ENCODE results near the gene PCNX3.

The PCNX3 gene

DNA sequence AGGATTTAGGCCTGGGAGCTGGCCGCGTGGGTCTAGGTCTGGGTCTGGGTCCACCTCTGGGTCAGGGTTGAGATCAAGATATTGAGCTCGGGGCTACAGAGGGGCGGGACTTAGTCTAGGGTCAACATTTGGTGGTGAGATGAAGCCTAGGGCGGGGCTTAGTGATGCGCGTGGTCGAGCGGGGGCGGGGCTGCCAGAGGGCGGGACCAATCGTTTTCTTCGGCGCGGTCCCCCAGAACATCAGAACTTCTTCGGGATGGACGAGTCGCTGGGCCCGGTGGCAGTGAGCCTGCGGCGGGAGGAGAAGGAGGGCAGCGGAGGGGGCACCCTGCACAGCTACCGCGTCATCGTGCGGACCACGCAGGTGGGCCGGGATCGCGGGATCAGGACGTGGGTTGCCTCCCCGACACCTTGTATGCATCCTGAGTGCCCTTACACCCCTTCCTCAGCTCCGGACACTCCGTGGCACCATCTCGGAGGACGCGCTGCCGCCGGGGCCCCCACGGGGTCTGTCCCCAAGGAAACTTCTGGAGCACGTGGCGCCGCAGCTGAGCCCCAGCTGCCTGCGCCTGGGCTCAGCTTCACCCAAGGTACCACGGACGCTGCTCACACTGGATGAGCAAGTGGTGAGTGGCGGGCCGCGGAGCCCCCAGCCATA lies 26.6 kb downstream of the PCNX3 start:
- no peak for DNase-seq

GRCh38 chr11:65643971-65644370 lies 28.4 kb downstream of the PCNX3 start:
- no peak for DNase-seq

DNA sequence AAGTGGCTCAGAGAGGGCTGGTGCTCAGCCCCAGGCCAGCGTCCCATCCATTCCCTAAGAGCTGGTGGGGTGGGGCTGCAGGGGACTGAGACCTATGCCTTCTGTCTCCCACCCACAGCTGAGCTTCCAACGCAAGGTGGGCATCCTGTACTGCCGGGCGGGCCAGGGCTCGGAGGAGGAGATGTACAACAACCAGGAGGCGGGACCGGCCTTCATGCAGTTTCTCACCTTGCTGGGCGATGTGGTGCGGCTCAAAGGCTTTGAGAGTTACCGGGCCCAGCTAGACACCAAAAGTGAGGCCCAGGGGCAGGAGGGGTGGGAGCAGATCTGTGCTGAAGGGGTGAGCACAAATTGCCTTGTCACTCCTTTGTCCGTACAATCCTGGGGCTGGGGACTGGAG lies 29.3 kb downstream of the PCNX3 start:
- no peak for DNase-seq

- no peak for DNase-seq
Measured at GRCh38 chr11:65645710-65646109, 30.1 kb downstream of the PCNX3 start.

GRCh38 chr11:65646288-65646957 lies 30.8 kb downstream of the PCNX3 start:
- DNase-seq, result no peak

- DNase-seq, result peak; percentile 45
Measured at GRCh38 chr11:65646958-65647701, 31.6 kb downstream of the PCNX3 start.

- DNase-seq, result no peak
Measured at GRCh38 chr11:65648997-65649493, 33.5 kb downstream of the PCNX3 start.

DNA sequence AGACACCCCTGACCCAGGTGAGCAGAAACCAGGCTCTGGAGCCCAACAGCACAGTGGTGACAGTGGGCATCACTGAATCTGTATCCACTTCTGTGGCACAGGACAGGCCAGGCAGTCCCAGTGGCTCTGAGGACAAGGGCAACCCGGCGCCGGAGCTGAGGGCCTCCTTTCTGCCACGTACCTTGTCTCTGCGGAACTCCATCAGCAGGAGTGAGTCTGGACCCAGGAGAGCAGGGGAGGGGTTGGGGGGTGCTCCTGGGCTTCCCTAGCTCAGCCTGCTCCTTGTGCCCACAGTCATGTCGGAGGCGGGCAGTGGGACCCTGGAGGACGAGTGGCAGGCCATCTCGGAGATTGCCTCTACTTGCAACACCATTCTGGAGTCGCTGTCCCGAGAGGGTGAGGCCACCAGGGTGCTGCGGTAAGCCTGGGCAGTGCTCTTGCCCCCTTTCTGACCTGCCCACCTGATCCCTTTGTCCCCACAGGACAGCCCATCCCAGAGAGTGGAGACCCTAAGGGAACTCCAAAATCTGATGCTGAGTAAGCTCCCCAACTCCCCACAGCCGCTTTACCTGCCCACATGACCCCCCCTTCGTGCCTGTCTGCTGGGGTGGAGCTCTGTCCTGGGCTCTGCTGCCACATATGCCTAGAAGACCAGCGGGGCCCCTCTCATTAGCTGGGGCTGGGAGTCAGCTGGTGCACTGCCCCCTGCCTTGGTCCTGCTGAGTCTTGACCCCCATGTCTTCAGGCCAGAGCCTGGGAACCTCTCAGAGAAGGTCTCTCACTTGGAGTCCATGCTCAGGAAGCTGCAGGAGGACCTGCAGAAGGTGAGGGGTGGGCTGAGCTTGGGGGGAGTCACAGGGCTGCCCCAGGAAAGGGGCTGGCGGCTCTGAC lies 34.3 kb downstream of the PCNX3 start:
- DNase-seq, result no peak

- DNase-seq, result no peak
Measured at GRCh38 chr11:65650547-65651338, 35.2 kb downstream of the PCNX3 start.

DNA sequence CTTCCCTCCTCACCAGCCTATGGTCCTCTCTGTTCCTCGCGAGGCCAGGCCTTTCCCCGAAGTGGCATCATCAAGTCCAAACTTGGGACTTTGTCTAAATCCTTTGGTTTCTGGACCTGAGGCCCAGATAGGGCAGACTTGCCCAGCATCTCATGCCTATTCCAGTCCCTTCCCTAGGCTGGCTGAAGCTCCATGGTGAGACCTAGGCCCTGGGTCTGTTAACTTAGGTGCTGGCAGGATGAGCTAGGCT lies 35.7 kb downstream of the PCNX3 start:
- no peak for DNase-seq

DNA sequence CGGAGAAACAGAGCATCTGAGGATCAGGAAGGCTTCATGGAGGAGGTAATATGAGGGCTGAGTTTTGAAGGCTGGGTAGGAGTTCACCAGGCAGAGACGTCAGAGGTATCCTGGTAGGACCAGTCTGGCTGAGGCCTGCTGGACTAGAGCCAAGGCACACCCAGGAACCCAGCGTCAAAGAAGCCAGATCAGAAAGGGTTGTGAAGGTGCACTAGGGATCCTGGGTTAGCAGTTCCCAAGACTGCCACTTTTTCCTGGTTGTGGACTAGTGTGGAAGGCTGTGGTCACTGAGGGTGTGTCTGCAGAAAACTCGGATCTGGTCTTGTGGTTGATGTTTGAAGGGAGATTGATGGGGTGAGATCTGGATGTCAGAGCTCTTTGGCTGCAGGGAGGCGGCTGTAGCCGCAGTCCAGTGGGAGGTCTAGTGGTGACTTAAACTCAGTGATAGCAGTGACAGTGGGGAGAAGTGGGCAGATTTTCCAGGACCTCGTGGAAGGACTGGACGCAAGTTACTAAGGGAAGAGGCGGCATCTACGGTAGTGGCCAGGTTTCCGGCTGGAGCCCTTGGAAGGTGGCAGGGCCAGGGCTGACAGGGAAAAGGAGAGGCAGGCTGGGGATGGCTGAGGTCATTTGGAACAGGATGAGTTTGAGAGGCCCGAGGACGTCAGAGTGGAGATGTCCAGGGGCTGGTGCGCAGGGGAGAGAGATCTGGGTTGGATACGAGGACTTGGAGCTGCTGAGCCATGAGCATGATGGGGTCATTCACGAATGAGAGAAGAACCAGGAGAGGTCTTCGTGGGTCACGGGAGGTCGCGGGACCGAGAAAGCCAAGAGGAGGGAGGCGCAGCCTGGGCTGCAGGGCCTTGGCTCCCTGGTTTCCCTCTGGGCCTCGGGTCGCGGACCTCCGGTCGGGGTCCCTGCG lies 36.3 kb downstream of the PCNX3 start:
- DNase-seq, result no peak

- peak; percentile 81 for DNase-seq
Measured at GRCh38 chr11:65652511-65653228, 37.1 kb downstream of the PCNX3 start.

DNA sequence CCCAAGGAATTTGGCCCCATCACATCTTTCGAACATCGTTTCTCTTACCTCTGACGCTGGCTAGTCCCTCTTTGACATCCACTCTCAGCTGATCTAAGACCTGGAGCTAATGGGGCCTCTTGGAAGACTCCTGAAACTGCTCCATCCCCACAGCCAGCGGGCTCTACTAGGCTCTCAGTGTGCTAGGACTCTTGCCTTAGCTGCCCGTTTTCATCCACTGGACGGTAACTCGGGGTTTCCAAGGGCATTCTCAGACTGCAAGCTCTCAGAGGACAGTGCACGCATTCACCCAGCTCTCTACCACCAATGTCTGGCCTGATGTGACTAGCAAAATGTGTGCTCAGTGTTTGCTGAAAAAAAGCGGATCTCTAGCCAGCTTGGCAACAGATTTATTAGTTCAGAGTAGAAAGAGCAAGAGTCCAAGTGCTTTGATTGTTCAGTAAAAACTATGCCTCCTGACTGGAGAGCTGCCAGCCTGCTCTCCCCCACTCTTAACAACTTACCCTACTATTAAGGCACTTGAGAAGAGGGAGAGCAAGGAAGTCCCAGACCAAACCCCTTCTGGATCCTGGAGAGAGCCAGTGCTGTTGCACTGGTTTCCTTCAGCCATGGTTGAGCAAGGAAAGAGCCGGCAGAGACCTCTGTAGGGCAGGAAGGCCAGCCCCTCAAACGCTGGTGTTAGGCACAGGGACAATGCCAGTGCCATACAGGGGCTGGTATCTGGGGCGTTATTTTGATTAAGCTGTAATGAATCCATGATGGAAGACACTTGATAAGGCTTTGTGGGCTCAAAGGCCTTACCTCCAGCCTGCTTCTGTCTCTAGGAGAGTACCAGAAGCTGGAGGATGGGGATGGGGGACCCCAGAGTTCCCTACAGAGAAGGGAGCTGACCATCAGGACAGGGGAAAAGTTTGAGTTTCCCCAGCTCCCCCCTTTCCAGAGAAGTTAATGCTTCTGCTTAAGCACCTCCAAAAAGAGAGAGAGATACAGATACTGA lies 38.0 kb downstream of the PCNX3 start:
- no peak for DNase-seq

- DNase-seq, result no peak
Measured at GRCh38 chr11:65654375-65655349, 39.1 kb downstream of the PCNX3 start.

DNA sequence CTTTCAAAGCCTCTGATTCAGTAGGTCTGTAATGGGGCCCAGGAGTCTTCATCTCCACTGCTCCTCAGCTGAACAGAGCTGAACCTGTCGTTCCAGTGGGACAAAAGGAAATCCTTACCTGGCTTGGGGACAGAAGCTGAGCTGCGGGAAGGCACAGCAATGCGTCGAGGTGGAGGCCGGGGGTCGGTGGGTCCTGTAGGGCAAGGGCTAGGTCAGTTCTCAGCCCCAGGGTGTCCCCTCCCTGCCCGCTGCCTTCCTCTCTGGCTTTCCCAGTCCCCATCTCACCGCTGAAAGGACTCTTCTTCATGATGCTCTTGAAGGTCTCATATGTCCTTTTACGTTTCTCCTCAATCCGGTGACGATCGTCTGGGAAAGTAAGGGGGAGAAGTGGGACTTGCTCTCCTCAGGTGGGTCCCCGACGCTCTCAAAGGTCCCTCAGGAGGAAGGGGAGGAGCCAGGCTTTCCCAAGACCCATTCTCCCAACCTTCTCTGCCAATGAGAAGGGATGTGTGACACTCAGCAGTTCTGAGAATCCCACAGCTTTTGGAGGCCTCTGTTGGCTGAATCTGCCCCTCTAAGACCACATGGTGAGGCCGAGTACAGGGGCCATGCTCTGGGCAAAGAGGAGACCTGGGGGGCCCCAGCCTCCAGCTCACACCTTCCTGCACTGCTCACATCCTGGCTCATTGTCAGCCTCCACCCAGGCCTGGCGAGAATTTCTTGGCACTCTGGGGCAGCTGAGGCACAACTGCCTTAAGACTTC lies 40.2 kb downstream of the PCNX3 start:
- DNase-seq, result no peak

DNA sequence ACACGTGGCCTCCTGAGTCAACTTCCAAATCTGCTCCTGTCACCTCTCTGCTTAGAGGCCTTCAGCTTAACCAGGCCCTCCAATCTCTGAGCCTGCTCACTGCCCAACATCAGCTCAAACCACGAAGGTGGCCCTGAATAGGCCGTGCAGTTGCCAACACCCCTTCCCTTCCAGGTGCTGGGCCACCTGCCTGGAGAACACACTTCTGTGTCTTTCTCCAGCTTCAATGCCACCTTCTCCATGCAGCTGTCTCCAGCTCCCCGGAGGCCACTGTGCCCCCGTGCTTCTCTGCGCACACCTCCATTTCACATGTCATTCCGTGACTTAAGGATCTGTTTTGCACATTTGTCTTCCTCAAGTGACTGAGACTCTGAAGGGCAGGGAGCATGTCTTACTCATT lies 41.9 kb downstream of the PCNX3 start:
- DNase-seq, result no peak
